GM06990 (cell line): ENCODE results near the gene LYPD6.

ENCODE experiments used
- DNase-seq: peaks from one replicate; pipeline ENCODE4 v3.0.0-alpha.2; 2011; ENCODE audit not compliant: insufficient read length; ENCODE audit errors: extremely low read depth
- H3K27me3 ChIP-seq: replicated peaks from 2 replicates; pipeline ENCODE4 v1.6.0; 2011; ENCODE audit warnings: low read length; ENCODE audit not compliant: control insufficient read depth, insufficient read depth
- H3K36me3 ChIP-seq: 2 replicates; pipeline ENCODE4 v1.5.1; 2011; ENCODE audit warnings: low read length; ENCODE audit not compliant: control insufficient read depth, insufficient read depth
- H3K4me3 ChIP-seq: replicated peaks from 2 replicates; pipeline ENCODE4 v1.5.1; 2011; ENCODE audit warnings: low read depth, mild to moderate bottlenecking, control low read depth, low read length
- TF ChIP-seq, protein P1 (sequence below): IDR thresholded peaks from 2 replicates; pipeline ENCODE4 v1.5.1; 2011; ENCODE audit warnings: low read length, control low read depth, mild to moderate bottlenecking, inconsistent platforms; ENCODE audit not compliant: insufficient read depth, poor library complexity, severe bottlenecking

Gene LYPD6

DNA sequence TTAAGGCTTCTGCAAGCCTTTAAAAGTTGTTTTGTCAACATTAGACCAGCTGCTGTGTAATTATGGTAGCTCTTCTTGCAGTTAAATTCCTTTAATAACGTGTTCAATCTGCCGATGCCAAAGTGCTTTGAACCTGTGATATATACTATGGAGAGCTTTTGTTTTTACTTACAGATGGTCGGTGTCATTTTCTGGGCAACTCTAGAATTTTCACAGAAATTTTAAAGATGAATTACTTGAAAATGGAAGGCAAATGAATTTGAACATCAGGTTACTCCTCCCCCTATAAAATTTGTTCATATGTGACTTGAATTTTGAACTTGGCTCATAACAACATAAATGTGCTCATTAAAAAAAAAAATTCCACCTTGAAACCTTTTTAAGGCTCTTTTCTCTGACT lies 23.0 kb downstream of the LYPD6 start:
- Histone ChIP-seq H3K4me3 (no peak overlapping the region), H3K36me3 (no peaks in the 10 kb centered on the region), H3K27me3 (no peaks in the 10 kb centered on the region)
- DNase-seq: no peak
- TF ChIP-seq, protein P1, sequence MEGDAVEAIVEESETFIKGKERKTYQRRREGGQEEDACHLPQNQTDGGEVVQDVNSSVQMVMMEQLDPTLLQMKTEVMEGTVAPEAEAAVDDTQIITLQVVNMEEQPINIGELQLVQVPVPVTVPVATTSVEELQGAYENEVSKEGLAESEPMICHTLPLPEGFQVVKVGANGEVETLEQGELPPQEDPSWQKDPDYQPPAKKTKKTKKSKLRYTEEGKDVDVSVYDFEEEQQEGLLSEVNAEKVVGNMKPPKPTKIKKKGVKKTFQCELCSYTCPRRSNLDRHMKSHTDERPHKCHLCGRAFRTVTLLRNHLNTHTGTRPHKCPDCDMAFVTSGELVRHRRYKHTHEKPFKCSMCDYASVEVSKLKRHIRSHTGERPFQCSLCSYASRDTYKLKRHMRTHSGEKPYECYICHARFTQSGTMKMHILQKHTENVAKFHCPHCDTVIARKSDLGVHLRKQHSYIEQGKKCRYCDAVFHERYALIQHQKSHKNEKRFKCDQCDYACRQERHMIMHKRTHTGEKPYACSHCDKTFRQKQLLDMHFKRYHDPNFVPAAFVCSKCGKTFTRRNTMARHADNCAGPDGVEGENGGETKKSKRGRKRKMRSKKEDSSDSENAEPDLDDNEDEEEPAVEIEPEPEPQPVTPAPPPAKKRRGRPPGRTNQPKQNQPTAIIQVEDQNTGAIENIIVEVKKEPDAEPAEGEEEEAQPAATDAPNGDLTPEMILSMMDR: no peak

DNA sequence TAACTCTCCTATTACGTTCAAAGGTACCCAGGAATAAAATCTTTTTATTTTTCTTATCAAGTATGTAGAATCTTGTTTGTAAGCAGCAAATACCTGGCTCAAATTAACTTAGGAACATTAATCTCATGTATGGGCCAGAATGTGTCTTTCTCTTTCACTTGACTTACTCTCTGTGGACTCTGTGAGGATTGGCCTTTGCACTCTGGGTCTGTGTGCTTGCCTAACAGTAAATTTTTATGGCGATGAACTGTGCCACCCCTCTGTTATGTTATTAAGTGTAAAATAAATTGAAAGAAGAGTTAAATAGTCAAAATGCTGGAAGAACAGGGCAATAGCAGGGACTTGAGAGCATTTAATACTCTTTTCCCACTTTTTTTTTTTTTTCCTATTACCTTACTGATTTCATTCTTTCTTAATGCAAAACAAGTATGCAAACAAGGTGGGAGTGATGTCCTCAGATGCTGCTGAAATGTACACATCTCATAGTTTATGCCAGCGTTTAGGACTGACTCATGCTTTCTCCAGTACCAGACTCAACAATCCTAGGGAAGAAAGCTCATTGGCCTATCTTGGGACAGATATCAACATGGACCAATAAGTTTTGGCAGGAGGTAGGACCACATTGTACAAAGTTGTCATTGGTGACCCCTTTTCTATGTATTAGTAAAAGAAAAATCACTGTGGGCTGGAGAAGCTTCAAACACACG lies 25.5 kb downstream of the LYPD6 start:
- Histone ChIP-seq H3K36me3 (no peaks in the 10 kb centered on the region), H3K27me3 (no peaks in the 10 kb centered on the region), H3K4me3 (no peak overlapping the region)
- TF ChIP-seq, protein P1: no peak
- DNase-seq: no peak

DNA sequence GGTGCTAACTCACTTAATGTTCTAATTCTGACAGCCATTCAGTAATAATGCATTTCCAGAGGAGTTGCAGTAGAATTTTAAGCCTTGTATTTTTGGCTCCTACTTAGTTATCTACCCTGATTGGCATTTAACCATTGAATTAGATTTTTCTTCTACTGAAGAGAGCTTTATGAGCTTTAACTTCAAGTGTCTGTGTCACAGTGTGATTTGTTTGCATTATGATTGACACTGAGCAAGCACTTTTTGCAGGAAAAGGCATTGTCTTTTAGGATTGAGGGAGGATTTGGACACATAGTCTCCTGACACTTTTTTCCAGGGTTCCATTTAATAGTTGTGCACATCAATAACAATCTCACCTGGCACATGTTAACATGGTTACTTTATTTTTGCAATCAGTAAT lies 26.7 kb downstream of the LYPD6 start:
- H3K4me3 ChIP-seq: no peak overlapping the region
- DNase-seq: no peak
- H3K27me3 ChIP-seq: no peaks in the 10 kb centered on the region
- TF ChIP-seq, protein P1: no peak
- no peaks in the 10 kb centered on the region for H3K36me3 ChIP-seq

DNA sequence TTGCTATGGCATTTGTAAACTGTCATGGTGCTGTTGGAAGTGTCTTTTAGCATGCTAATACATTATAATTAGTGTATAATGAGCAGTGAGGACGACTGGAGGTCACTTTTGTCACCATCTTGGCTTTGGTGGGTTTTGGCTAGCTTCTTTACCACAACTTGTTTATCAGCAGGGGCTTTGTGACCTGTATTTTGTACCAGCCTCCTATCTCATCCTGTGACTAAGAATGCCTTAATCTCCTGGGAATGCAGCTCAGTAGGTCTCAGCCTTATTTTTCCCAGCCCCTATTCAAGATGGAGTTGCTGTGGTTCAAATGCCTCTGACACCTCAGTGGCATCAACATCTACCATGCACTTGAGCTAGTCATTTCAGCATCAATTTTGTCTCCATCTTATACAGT lies 29.7 kb downstream of the LYPD6 start:
- no peak overlapping the region for H3K4me3 ChIP-seq
- TF ChIP-seq, protein P1: no peak
- DNase-seq: no peak

DNA sequence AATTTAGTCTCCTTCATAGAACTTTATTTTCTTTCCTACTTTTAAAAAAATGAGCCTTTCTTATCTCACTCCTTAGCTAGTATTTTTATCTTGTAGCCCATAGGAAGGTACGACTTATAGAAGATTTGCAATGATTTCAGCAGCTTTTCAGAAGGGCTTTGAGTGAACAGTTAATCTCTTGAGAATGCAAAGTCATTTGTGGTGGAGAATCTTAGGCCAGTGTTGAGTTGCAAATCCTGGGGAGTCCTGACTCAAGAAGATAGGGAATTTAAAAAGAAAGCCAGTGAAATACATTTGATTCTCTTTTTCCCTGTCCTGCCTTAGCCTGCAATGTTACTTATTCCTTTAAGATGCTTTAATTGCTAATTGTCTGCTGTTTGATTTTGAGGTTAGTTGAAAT lies 33.6 kb downstream of the LYPD6 start:
- TF ChIP-seq, protein P1: no peak
- no peak overlapping the region for H3K4me3 ChIP-seq
- no peaks in the 10 kb centered on the region for H3K36me3 ChIP-seq
- no peak for DNase-seq
- H3K27me3 ChIP-seq: no peaks in the 10 kb centered on the region

More for the DNA sequence above, 29.7 kb downstream of the LYPD6 start:
- H3K36me3 ChIP-seq: no peaks in the 10 kb centered on the region
- H3K27me3 ChIP-seq: no peaks in the 10 kb centered on the region

DNA sequence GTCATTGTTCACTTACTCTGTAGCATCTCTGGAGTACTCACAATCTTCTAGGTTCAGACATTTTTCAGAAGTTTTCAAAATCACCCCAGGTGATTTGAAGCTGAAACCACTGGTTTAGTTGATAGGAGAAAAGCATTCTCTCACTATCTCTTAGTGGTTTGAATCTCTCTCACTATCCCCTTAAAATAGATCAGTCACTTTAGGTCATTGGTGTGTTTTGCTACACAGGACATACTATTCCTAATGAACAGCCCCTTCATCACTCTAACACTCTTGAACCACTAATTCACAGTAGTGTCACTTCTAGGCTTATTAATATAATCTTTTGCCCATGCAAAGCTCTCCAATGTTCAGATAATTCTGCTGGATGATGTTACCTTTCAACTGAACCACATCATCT lies 34.5 kb downstream of the LYPD6 start:
- Histone ChIP-seq H3K27me3 (no peaks in the 10 kb centered on the region), H3K36me3 (no peaks in the 10 kb centered on the region), H3K4me3 (no peak overlapping the region)
- no peak for DNase-seq
- TF ChIP-seq, protein P1: no peak
